ENCODE results near the gene ATP6V0B. TPM values are rescaled to one million over a fixed set of nuclear protein-coding genes. Genes with fewer than 3 reads are reported as not detected.

Gene ATP6V0B
- total and polyA plus RNA-seq, 2 of the 8 experiments (the other 6 are each of a cell fraction or from before 2014, with no cell fraction given): 105 to 308 TPM

DNA sequence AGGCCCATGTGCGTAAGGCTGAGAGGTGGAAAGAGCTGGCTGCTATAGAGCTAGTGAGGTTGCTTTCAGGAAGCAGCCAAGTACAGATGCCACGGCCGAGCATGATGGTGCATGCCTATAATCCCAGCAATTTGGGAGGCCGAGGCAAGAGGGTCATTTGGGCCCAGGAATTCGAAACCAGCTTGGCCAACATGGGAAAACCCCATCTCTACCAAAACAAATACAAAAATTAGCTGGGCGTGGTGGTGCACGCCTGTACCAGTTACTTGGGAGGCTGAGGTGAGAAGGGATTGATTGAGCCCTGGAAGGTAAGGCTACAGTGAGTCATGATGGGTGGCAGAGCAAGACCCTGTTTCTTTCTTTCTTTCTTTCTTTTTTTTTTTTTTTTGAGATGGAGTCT lies 19.3 kb downstream of the ATP6V0B start (continued):
- TF ChIP-seq, protein P1, sequence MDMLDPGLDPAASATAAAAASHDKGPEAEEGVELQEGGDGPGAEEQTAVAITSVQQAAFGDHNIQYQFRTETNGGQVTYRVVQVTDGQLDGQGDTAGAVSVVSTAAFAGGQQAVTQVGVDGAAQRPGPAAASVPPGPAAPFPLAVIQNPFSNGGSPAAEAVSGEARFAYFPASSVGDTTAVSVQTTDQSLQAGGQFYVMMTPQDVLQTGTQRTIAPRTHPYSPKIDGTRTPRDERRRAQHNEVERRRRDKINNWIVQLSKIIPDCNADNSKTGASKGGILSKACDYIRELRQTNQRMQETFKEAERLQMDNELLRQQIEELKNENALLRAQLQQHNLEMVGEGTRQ (IDR thresholded peaks at IDR 0.05; ENCODE audit: low read length): no peak
- TF ChIP-seq GABPA (IDR thresholded peaks at IDR 0.05; ENCODE audit: borderline replicate concordance, insufficient read depth, low read length): no peak
